T-cell (primary cell): ENCODE results near the gene ZNF438. TPM values are rescaled to one million over a fixed set of nuclear protein-coding genes. Genes with fewer than 3 reads are reported as not detected.

Source experiments
- ATAC-seq, 4 experiments: fragments of 200-7000 bp in 3 of 4; fragments of 150-1000 bp in 1 of 4; cut with Tn5 transposase; replicated peaks in 1 of 4; 1 replicate in 3 of 4; 2 replicates in 1 of 4; pipeline ENCODE4 v1.10.0; 2021; ENCODE audit warnings: moderate library complexity in 3 of 4, mild to moderate bottlenecking in 2 of 4, moderate number of reproducible peaks in 1 of 4
- CTCF ChIA-PET, 2 donors: fragments of 300-600 bp; sonication (Branson Sonifier 250); formaldehyde crosslinking; loops; one replicate each; lab custom pipeline; 2022; ENCODE audit warnings: antibody characterized with exemption in 2 of 2; lab: Charles Lee
- POLR2A ChIA-PET, 2 donors: fragments of 300-600 bp; sonication (Branson Sonifier 250); formaldehyde crosslinking; loops; one replicate each; lab custom pipeline; 2022; ENCODE audit warnings: antibody characterized with exemption in 2 of 2; lab: Charles Lee
- DNase-seq, 35 experiments: peaks; one replicate each; pipeline versions ENCODE4 v3.0.0 to v3.0.0-alpha.2; 2013 to 2023
- H3K27ac ChIP-seq: one replicate; pipeline ENCODE4 v1.5.1; 2013; ENCODE audit warnings: low read length
- H3K27me3 ChIP-seq, 2 experiments: replicated peaks in 1 of 2; 1 replicate in 1 of 2; 2 replicates in 1 of 2; pipeline versions ENCODE4 v1.6.1 to v1.7.0; 2013; ENCODE audit warnings: low read length in 1 of 2, mixed read lengths in 1 of 2; ENCODE audit not compliant: control insufficient read depth in 2 of 2, insufficient read depth in 2 of 2; ENCODE audit errors: extremely low read depth in 1 of 2
- H3K36me3 ChIP-seq, 2 donors: 1 replicate in 1 of 2; 2 replicates in 1 of 2; pipeline versions ENCODE4 v1.6.1 to v1.7.0; 2013; ENCODE audit warnings: low read length in 1 of 2; ENCODE audit not compliant: control insufficient read depth in 2 of 2, insufficient read depth in 1 of 2; ENCODE audit errors: extremely low read depth in 1 of 2
- H3K4me1 ChIP-seq, 2 experiments: 1 replicate in 1 of 2; 2 replicates in 1 of 2; pipeline versions ENCODE4 v1.6.1 to v1.7.0; 2013; ENCODE audit warnings: low read length in 2 of 2, mixed read lengths in 1 of 2; ENCODE audit not compliant: insufficient read depth in 2 of 2, control insufficient read depth in 1 of 2; ENCODE audit errors: extremely low read depth in 1 of 2
- H3K4me3 ChIP-seq, 2 donors: 1 replicate in 1 of 2; 2 replicates in 1 of 2; pipeline versions ENCODE4 v1.5.1 to v1.7.0; 2013; ENCODE audit warnings: mild to moderate bottlenecking in 2 of 2, low read length in 1 of 2, moderate library complexity in 1 of 2; ENCODE audit not compliant: control insufficient read depth in 1 of 2; ENCODE audit errors: extremely low read depth in 1 of 2
- H3K9me3 ChIP-seq: 2 replicates; pipeline ENCODE4 v1.7.0; 2013
- H3K27ac Mint-ChIP-seq, 2 donors: one replicate each; pipeline ENCODE4 v1.8.0; 2020 to 2021; ENCODE audit warnings: mild to moderate bottlenecking in 2 of 2, mixed read lengths in 2 of 2
- H3K27me3 Mint-ChIP-seq, 2 donors: one replicate each; pipeline ENCODE4 v1.8.0; 2021 to 2022; ENCODE audit warnings: mixed read lengths in 2 of 2
- H3K36me3 Mint-ChIP-seq: one replicate; pipeline ENCODE4 v1.8.0; 2021; ENCODE audit warnings: mixed read lengths
- H3K4me1 Mint-ChIP-seq, 3 donors: one replicate each; pipeline ENCODE4 v1.8.0; 2020 to 2022; ENCODE audit warnings: mixed read lengths in 3 of 3, mild to moderate bottlenecking in 1 of 3
- H3K4me3 Mint-ChIP-seq, 3 donors: one replicate each; pipeline ENCODE4 v1.8.0; 2020 to 2022; ENCODE audit warnings: mild to moderate bottlenecking in 3 of 3, mixed read lengths in 3 of 3, moderate library complexity in 3 of 3
- H3K9me3 Mint-ChIP-seq, 3 donors: one replicate each; pipeline ENCODE4 v1.8.0; 2020 to 2022; ENCODE audit warnings: mixed read lengths in 3 of 3
- WGBS: methylation state at CpG from one replicate; pipeline ENCODE4 v1.1.5; 2013; ENCODE audit warnings: missing lambda C conversion rate; ENCODE audit not compliant: insufficient coverage; 5-methylcytosine and 5-hydroxymethylcytosine counted together
- total RNA-seq, 35 experiments: library from RNA in 6 of 35; stranded (reverse) in 6 of 35; fragments of 120-200 nt in 1 of 35; gene quantifications; one replicate each; pipeline versions ENCODE4 v1.2.1 to v1.2.4 and lab custom pipeline; 2013 to 2026

Gene ZNF438
- total RNA-seq, 5 donors from 2014 or later (not counting 1 experiment from before 2014, with no cell fraction given) = 2.7 to 3.6 (median 3.4) TPM

GRCh38 chr10:30819341-30820181 lies 212.1 kb downstream of the ZNF438 start:
- Histone ChIP-seq H3K9me3 (no peaks in the 10 kb centered on the region), H3K4me1 (no peaks in the 10 kb centered on the region), H3K4me3 (no peak overlapping the region), H3K27ac (no peak overlapping the region), H3K27me3 (peaks cover 0 to 12% of the 10 kb centered on the region in 2 experiments), H3K36me3 (no peaks in the 10 kb centered on the region)
- ATAC-seq (no peak), DNase-seq (no peak)
- WGBS = 85% methylated on average over 2 of the region's 15 CpGs
- Mint-ChIP-seq H3K27ac (no peak overlapping the region), H3K9me3 (no peaks in the 10 kb centered on the region), H3K4me1 (peaks cover 0 to 13% (median 0%) of the 10 kb centered on the region in 3 donors), H3K27me3 (peaks cover 0 to 2% of the 10 kb centered on the region in 2 donors), H3K4me3 (no peak overlapping the region), H3K36me3 (no peaks in the 10 kb centered on the region)
- ChIA-PET CTCF (no interaction called here), POLR2A (no interaction called here)

- no peaks in the 10 kb centered on the region for H3K36me3 Mint-ChIP-seq
- Histone ChIP-seq H3K4me3 (no peak overlapping the region), H3K4me1 (peaks cover 0 to under 1% of the 10 kb centered on the region in 2 experiments), H3K36me3 (no peaks in the 10 kb centered on the region), H3K27me3 (peaks cover 0 to 12% of the 10 kb centered on the region in 2 experiments), H3K27ac (no peak overlapping the region), H3K9me3 (no peaks in the 10 kb centered on the region)
- ATAC-seq = no peak
- 84% methylated on average over 17 of the region's 17 CpGs for WGBS
- peaks cover 3 to 13% (median 4%) of the 10 kb centered on the region in 3 donors for H3K4me1 Mint-ChIP-seq
- no peak overlapping the region for H3K4me3 Mint-ChIP-seq
- H3K9me3 Mint-ChIP-seq = no peaks in the 10 kb centered on the region
- no peaks in the 10 kb centered on the region for H3K27me3 Mint-ChIP-seq
- H3K27ac Mint-ChIP-seq = no peak overlapping the region
- ChIA-PET CTCF (no interaction called here), POLR2A (no interaction called here)
- no peak for DNase-seq
Observed at GRCh38 chr10:30818854-30819253, 212.8 kb downstream of the ZNF438 start.

- no peaks in the 10 kb centered on the region for H3K36me3 ChIP-seq
- no peak for ATAC-seq
- H3K9me3 ChIP-seq = no peaks in the 10 kb centered on the region
- Mint-ChIP-seq H3K27ac (no peak overlapping the region), H3K4me1 (peaks cover 9 to 19% (median 9%) of the 10 kb centered on the region in 3 donors), H3K4me3 (no peak overlapping the region), H3K27me3 (no peaks in the 10 kb centered on the region), H3K9me3 (no peaks in the 10 kb centered on the region), H3K36me3 (no peaks in the 10 kb centered on the region)
- CTCF ChIA-PET = interaction anchor here in 1 of 2 donors (0.5 kb wide), 1 partner anchor 178 kb away, joined by 3 read pairs; no protein-coding TSS in a partner anchor
- DNase-seq = peak in 9 of 35 experiments; percentile 5 to 38 (median 15)
- peaks cover 3 to 7% of the 10 kb centered on the region in 2 experiments for H3K4me1 ChIP-seq
- H3K4me3 ChIP-seq = no peak overlapping the region
- WGBS = 81% methylated on average over 8 of the region's 12 CpGs
- H3K27me3 ChIP-seq = peaks cover 0 to 12% of the 10 kb centered on the region in 2 experiments
- H3K27ac ChIP-seq = no peak overlapping the region
- POLR2A ChIA-PET = interaction anchor here in 1 of 2 donors (0.7 kb wide), 1 partner anchor 56 kb away, joined by 5 read pairs; no protein-coding TSS in a partner anchor
Observed at GRCh38 chr10:30818010-30818660, 213.5 kb downstream of the ZNF438 start.

GRCh38 chr10:30817541-30817940 lies 214.1 kb downstream of the ZNF438 start:
- POLR2A ChIA-PET = interaction anchor here in 1 of 2 donors (0.7 kb wide), 1 partner anchor 57 kb away, joined by 5 read pairs; no protein-coding TSS in a partner anchor
- H3K4me1 Mint-ChIP-seq = peaks cover 15 to 24% (median 15%) of the 10 kb centered on the region in 3 donors
- peaks cover 5 to 12% of the 10 kb centered on the region in 2 experiments for H3K4me1 ChIP-seq
- H3K9me3 Mint-ChIP-seq = no peaks in the 10 kb centered on the region
- H3K9me3 ChIP-seq = no peaks in the 10 kb centered on the region
- H3K27me3 ChIP-seq = peaks cover 0 to 12% of the 10 kb centered on the region in 2 experiments
- no peaks in the 10 kb centered on the region for H3K36me3 ChIP-seq
- H3K4me3 ChIP-seq = no peak overlapping the region
- no CpG with 5 or more reads among the region's 5 CpGs for WGBS
- ATAC-seq = no peak
- H3K27ac Mint-ChIP-seq = no peak overlapping the region
- H3K27me3 Mint-ChIP-seq = no peaks in the 10 kb centered on the region
- no peak overlapping the region for H3K4me3 Mint-ChIP-seq
- H3K36me3 Mint-ChIP-seq = no peaks in the 10 kb centered on the region
- no peak overlapping the region for H3K27ac ChIP-seq
- CTCF ChIA-PET = interaction anchor here in 1 of 2 donors (0.5 kb wide), 1 partner anchor 177 kb away, joined by 3 read pairs; no protein-coding TSS in a partner anchor
- no peak for DNase-seq

- CTCF ChIA-PET = no interaction called here
- no CpG with 5 or more reads among the region's 3 CpGs for WGBS
- peaks cover 22 to 29% (median 22%) of the 10 kb centered on the region in 3 donors for H3K4me1 Mint-ChIP-seq
Observed at GRCh38 chr10:30816820-30817171, 214.9 kb downstream of the ZNF438 start.

GRCh38 chr10:30816159-30816819 lies 215.4 kb downstream of the ZNF438 start:
- Mint-ChIP-seq H3K4me3 (no peak overlapping the region), H3K27me3 (no peaks in the 10 kb centered on the region), H3K4me1 (peaks cover 27 to 29% (median 27%) of the 10 kb centered on the region in 3 donors), H3K27ac (no peak overlapping the region), H3K9me3 (no peaks in the 10 kb centered on the region), H3K36me3 (no peaks in the 10 kb centered on the region)
- no peak for DNase-seq
- Histone ChIP-seq H3K9me3 (no peaks in the 10 kb centered on the region), H3K27ac (no peak overlapping the region), H3K4me3 (no peak overlapping the region), H3K36me3 (no peaks in the 10 kb centered on the region), H3K4me1 (peaks cover 5 to 19% of the 10 kb centered on the region in 2 experiments), H3K27me3 (peaks cover 0 to 12% of the 10 kb centered on the region in 2 experiments)
- ChIA-PET POLR2A (no interaction called here), CTCF (no interaction called here)
- WGBS = no CpG with 5 or more reads among the region's 9 CpGs
- no peak for ATAC-seq

More at GRCh38 chr10:30816820-30817171, 214.9 kb downstream of the ZNF438 start:
- DNase-seq (no peak), ATAC-seq (no peak)
- no peak overlapping the region for H3K27ac Mint-ChIP-seq
- peaks cover 0 to 12% of the 10 kb centered on the region in 2 experiments for H3K27me3 ChIP-seq
- no peaks in the 10 kb centered on the region for H3K36me3 Mint-ChIP-seq
- no peaks in the 10 kb centered on the region for H3K9me3 Mint-ChIP-seq
- POLR2A ChIA-PET = no interaction called here
- no peak overlapping the region for H3K4me3 Mint-ChIP-seq
- H3K4me3 ChIP-seq = no peak overlapping the region
- no peaks in the 10 kb centered on the region for H3K27me3 Mint-ChIP-seq
- H3K9me3 ChIP-seq = no peaks in the 10 kb centered on the region
- H3K4me1 ChIP-seq = peaks cover 5 to 19% of the 10 kb centered on the region in 2 experiments
- H3K27ac ChIP-seq = no peak overlapping the region
- H3K36me3 ChIP-seq = no peaks in the 10 kb centered on the region
